ENCODE measurements around the gene PACSIN2.

The PACSIN2 gene

GRCh38 chr22:42915980-42916765, 98.8 kb downstream of the PACSIN2 start:
- Histone ChIP-seq H3K9me3 (ENCODE audit: severe bottlenecking) (no peaks in the 10 kb centered on the region), H3K36me3 (peaks cover 3% of the 10 kb centered on the region; the same call in 1 of the 2 replicates), H3K27me3 (ENCODE audit: insufficient read depth, low read depth, severe bottlenecking) (no peaks in the 10 kb centered on the region), H3K4me3 (ENCODE audit: low read depth, low read length) (no peak overlapping the region), H3K27ac (no peak overlapping the region)
- no peak for TF ChIP-seq CTCF (IDR thresholded peaks at IDR 0.05; ENCODE audit: low read depth, low read length)
- DNase-seq = no peak

GRCh38 chr22:42914511-42915076, 100.4 kb downstream of the PACSIN2 start:
- H3K36me3 ChIP-seq = peaks cover 6% of the 10 kb centered on the region
- H3K9me3 ChIP-seq (ENCODE audit: severe bottlenecking) = no peaks in the 10 kb centered on the region
- TF ChIP-seq CTCF (IDR thresholded peaks at IDR 0.05; ENCODE audit: low read depth, low read length) = no peak
- H3K27ac ChIP-seq = no peak overlapping the region
- no peaks in the 10 kb centered on the region for H3K27me3 ChIP-seq (ENCODE audit: insufficient read depth, low read depth, severe bottlenecking)
- DNase-seq = no peak
- H3K4me3 ChIP-seq (ENCODE audit: low read depth, low read length) = no peak overlapping the region

GRCh38 chr22:42913874-42914510, 101.0 kb downstream of the PACSIN2 start:
- Histone ChIP-seq H3K27me3 (ENCODE audit: insufficient read depth, low read depth, severe bottlenecking) (no peaks in the 10 kb centered on the region), H3K9me3 (ENCODE audit: severe bottlenecking) (no peaks in the 10 kb centered on the region), H3K27ac (no peak overlapping the region), H3K4me3 (ENCODE audit: low read depth, low read length) (no peak overlapping the region), H3K36me3 (peaks cover 12% of the 10 kb centered on the region)
- no peak for TF ChIP-seq CTCF (IDR thresholded peaks at IDR 0.05; ENCODE audit: low read depth, low read length)
- DNase-seq = no peak

GRCh38 chr22:42912059-42912458, 102.9 kb downstream of the PACSIN2 start:
- H3K27ac ChIP-seq = no peak overlapping the region
- TF ChIP-seq CTCF (IDR thresholded peaks at IDR 0.05; ENCODE audit: low read depth, low read length) = no peak
- no peak overlapping the region for H3K4me3 ChIP-seq (ENCODE audit: low read depth, low read length)
- H3K36me3 ChIP-seq = peaks cover 18% of the 10 kb centered on the region
- no peaks in the 10 kb centered on the region for H3K27me3 ChIP-seq (ENCODE audit: insufficient read depth, low read depth, severe bottlenecking)
- no peak for DNase-seq
- H3K9me3 ChIP-seq (ENCODE audit: severe bottlenecking) = no peaks in the 10 kb centered on the region

GRCh38 chr22:42910221-42910942, 104.6 kb downstream of the PACSIN2 start:
- H3K4me3 ChIP-seq (ENCODE audit: low read depth, low read length) = no peak overlapping the region
- DNase-seq = no peak

More at GRCh38 chr22:42910221-42910942, 104.6 kb downstream of the PACSIN2 start:
- no peak overlapping the region for H3K27ac ChIP-seq
- H3K9me3 ChIP-seq (ENCODE audit: severe bottlenecking) = no peaks in the 10 kb centered on the region
- H3K36me3 ChIP-seq = peaks cover 18% of the 10 kb centered on the region
- no peak for TF ChIP-seq CTCF (IDR thresholded peaks at IDR 0.05; ENCODE audit: low read depth, low read length)
- H3K27me3 ChIP-seq (ENCODE audit: insufficient read depth, low read depth, severe bottlenecking) = no peaks in the 10 kb centered on the region
